NOMO-1 treated with dmso at 0.1 percent for 144 hours (cell line): ENCODE data around the gene METTL2B.
"Not testable (repeated sequence)": the region's sequence is repeated elsewhere in the genome, so short reads cannot be mapped to it uniquely, and the experiment has no call there.

Source experiments
- DNase-seq: peaks from one replicate; lab custom pipeline; 2025; ENCODE audit not compliant: unreplicated experiment; lab: John Stamatoyannopoulos, UW

Gene METTL2B

GRCh38 chr7:128454808-128455542, 21.6 kb upstream of the METTL2B start:
- no peak for DNase-seq

GRCh38 chr7:128455543-128456254, 20.8 kb upstream of the METTL2B start, which contains the start of gene HILPDA:
TSS of gene HILPDA (plus strand) at chr7:128455878. CDS start at chr7:128457269, 1,391 bp downstream.
- peak; percentile 71 for DNase-seq

- no peak for DNase-seq
Observed at GRCh38 chr7:128456255-128456725, 20.3 kb upstream of the METTL2B start.

- DNase-seq, result not testable (repeated sequence)
Observed at GRCh38 chr7:128457385-128457784, 19.2 kb upstream of the METTL2B start.

GRCh38 chr7:128458956-128459355, 17.6 kb upstream of the METTL2B start:
- no peak for DNase-seq

- DNase-seq, result peak; percentile 11
Observed at GRCh38 chr7:128459394-128459878, 17.1 kb upstream of the METTL2B start.

- DNase-seq, result no peak
Observed at GRCh38 chr7:128462460-128462859, 14.1 kb upstream of the METTL2B start.

GRCh38 chr7:128463345-128463744, 13.2 kb upstream of the METTL2B start:
- DNase-seq, result not testable (repeated sequence)

GRCh38 chr7:128463933-128464332, 12.6 kb upstream of the METTL2B start:
- not testable (repeated sequence) for DNase-seq

- DNase-seq, result not testable (repeated sequence)
Observed at GRCh38 chr7:128466871-128467270, 9.7 kb upstream of the METTL2B start.

GRCh38 chr7:128477336-128477690, 765 bp downstream of the METTL2B start:
- not testable (repeated sequence) for DNase-seq

- DNase-seq, result not testable (repeated sequence)
Observed at GRCh38 chr7:128479082-128479481, 2.5 kb downstream of the METTL2B start.

- DNase-seq, result not testable (repeated sequence)
Observed at GRCh38 chr7:128488134-128488533, 11.6 kb downstream of the METTL2B start.

- DNase-seq, result no peak
Observed at GRCh38 chr7:128497405-128497804, 20.9 kb downstream of the METTL2B start.

GRCh38 chr7:128505416-128505815, 28.9 kb downstream of the METTL2B start:
- not testable (repeated sequence) for DNase-seq

- not testable (repeated sequence) for DNase-seq
Observed at GRCh38 chr7:128506819-128507218, 30.3 kb downstream of the METTL2B start.

- DNase-seq, result not testable (repeated sequence)
Observed at GRCh38 chr7:128507321-128507993, 30.9 kb downstream of the METTL2B start.

- not testable (repeated sequence) for DNase-seq
Observed at GRCh38 chr7:128511692-128512091, 35.1 kb downstream of the METTL2B start.

- DNase-seq, result not testable (repeated sequence)
Observed at GRCh38 chr7:128515232-128515631, 38.7 kb downstream of the METTL2B start.

GRCh38 chr7:128517023-128517422, 40.5 kb downstream of the METTL2B start:
- DNase-seq, result not testable (repeated sequence)

GRCh38 chr7:128523226-128523931, 46.8 kb downstream of the METTL2B start:
- peak; percentile 44 for DNase-seq
